Colonic mucosa (tissue), 4 donors: Measurements from ENCODE around the gene GMDS. TPM values are rescaled to one million over a fixed set of nuclear protein-coding genes. Genes with fewer than 3 reads are reported as not detected.

Source experiments
- DNase-seq: peaks from one replicate; pipeline ENCODE4 v3.0.0-alpha.2; 2020
- H3K27ac ChIP-seq: fragments of 200-600 bp; one replicate; pipeline ENCODE4 v1.8.0; 2021
- H3K27me3 ChIP-seq: fragments of 200-600 bp; one replicate; pipeline ENCODE4 v1.8.0; 2021
- H3K36me3 ChIP-seq: fragments of 200-600 bp; one replicate; pipeline ENCODE4 v1.8.0; 2021
- H3K4me1 ChIP-seq: fragments of 200-600 bp; one replicate; pipeline ENCODE4 v1.8.0; 2021; ENCODE audit warnings: mild to moderate bottlenecking
- H3K4me3 ChIP-seq: fragments of 200-600 bp; one replicate; pipeline ENCODE4 v1.8.0; 2021
- H3K9ac ChIP-seq, 2 donors: one replicate each; pipeline ENCODE4 v1.7.0; 2013; ENCODE audit warnings: control low read depth in 2 of 2, low read depth in 2 of 2, low read length in 2 of 2
- H3K9me3 ChIP-seq: fragments of 200-600 bp; one replicate; pipeline ENCODE4 v1.8.0; 2021
- intact Hi-C: fragments of 100-400 bp; cut with DNase I; formaldehyde crosslinking; loops from one replicate; pipeline ENCODE4 v1.14.1; 2022
- total RNA-seq, 2 donors: library from RNA; stranded (reverse); fragmentation: NEBNext Ultra II Directional in 1 of 2; extraction: Animal tissue kit (Norgen Biotek cat#: 25700) in 1 of 2; gene quantifications; one replicate each; pipeline ENCODE4 v1.2.1, GENCODE V29; 2021
- TF ChIP-seq, protein P1 (sequence below): fragments of 200-600 bp; IDR thresholded peaks from one replicate; pipeline ENCODE4 v1.8.0; 2022; ENCODE audit warnings: antibody characterized with exemption, mild to moderate bottlenecking
- donor health status: healthy.
- donor health status: DM: no; HTN: no; CAD: no.
- donor health status: DM: no; HTN: no; CAD: no.

The GMDS gene
- total RNA-seq, 2 donors from 2014 or later: 247 to 272 TPM

- no peaks in the 10 kb centered on the region for H3K36me3 ChIP-seq
- no peaks in the 10 kb centered on the region for H3K4me1 ChIP-seq
- no peak for DNase-seq
- H3K27me3 ChIP-seq: no peaks in the 10 kb centered on the region
- TF ChIP-seq, protein P1, sequence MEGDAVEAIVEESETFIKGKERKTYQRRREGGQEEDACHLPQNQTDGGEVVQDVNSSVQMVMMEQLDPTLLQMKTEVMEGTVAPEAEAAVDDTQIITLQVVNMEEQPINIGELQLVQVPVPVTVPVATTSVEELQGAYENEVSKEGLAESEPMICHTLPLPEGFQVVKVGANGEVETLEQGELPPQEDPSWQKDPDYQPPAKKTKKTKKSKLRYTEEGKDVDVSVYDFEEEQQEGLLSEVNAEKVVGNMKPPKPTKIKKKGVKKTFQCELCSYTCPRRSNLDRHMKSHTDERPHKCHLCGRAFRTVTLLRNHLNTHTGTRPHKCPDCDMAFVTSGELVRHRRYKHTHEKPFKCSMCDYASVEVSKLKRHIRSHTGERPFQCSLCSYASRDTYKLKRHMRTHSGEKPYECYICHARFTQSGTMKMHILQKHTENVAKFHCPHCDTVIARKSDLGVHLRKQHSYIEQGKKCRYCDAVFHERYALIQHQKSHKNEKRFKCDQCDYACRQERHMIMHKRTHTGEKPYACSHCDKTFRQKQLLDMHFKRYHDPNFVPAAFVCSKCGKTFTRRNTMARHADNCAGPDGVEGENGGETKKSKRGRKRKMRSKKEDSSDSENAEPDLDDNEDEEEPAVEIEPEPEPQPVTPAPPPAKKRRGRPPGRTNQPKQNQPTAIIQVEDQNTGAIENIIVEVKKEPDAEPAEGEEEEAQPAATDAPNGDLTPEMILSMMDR: no peak
- intact Hi-C loops: no loop called here
- no peak overlapping the region for H3K9ac ChIP-seq
- H3K4me3 ChIP-seq: no peak overlapping the region
- no peaks in the 10 kb centered on the region for H3K9me3 ChIP-seq
- no peak overlapping the region for H3K27ac ChIP-seq
Observed at GRCh38 chr6:1810880-1811279, 434.5 kb downstream of the GMDS start.

DNA sequence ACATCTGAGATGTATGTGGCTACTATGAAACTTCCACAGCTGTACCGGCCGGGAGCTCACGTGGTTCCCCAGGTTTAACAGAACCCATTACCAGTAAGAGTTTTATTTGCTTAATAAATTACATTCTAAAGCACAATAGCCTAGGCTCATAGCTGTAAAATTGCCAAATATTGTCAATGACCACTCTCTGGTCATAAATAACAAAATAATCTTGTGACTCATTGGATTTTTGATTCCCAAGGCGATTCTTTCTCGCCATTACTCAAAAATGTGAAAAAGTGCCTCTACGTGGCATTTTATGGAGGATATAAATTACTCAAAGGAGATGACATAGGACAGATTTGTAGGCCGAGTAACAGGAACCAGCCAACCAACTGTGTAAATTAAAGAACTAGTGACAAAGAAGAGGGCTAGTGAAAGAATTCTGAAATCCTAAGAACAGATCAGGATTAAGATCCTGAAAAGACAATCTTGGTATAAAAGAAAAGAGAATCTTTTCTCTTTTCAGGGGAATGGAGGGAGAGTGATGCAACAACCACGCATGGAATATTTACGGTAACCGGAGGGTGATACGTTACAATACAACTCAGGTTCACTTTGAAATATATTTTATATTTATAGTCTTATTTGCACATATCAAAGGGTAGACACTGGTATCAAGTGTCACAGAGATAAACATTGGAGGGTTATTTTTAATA, 436.0 kb downstream of the GMDS start:
- TF ChIP-seq, protein P1: no peak
- no peaks in the 10 kb centered on the region for H3K4me1 ChIP-seq
- intact Hi-C loops: no loop called here
- H3K27ac ChIP-seq: no peak overlapping the region
- H3K36me3 ChIP-seq: no peaks in the 10 kb centered on the region
- H3K9ac ChIP-seq: no peak overlapping the region
- no peak overlapping the region for H3K4me3 ChIP-seq
- no peaks in the 10 kb centered on the region for H3K27me3 ChIP-seq
- no peak for DNase-seq
- no peaks in the 10 kb centered on the region for H3K9me3 ChIP-seq

GRCh38 chr6:1806935-1807334, 438.5 kb downstream of the GMDS start:
- intact Hi-C loops: no loop called here
- Histone ChIP-seq H3K4me3 (no peak overlapping the region), H3K27me3 (no peaks in the 10 kb centered on the region), H3K36me3 (no peaks in the 10 kb centered on the region), H3K27ac (no peak overlapping the region), H3K9me3 (no peaks in the 10 kb centered on the region), H3K4me1 (no peaks in the 10 kb centered on the region), H3K9ac (no peak overlapping the region)
- TF ChIP-seq, protein P1: no peak
- DNase-seq: no peak

- no peak overlapping the region for H3K9ac ChIP-seq
- H3K4me3 ChIP-seq: no peak overlapping the region
- H3K4me1 ChIP-seq: no peaks in the 10 kb centered on the region
- H3K9me3 ChIP-seq: no peaks in the 10 kb centered on the region
- TF ChIP-seq, protein P1: no peak
- intact Hi-C loops: no loop called here
- no peak overlapping the region for H3K27ac ChIP-seq
- DNase-seq: no peak
- H3K27me3 ChIP-seq: no peaks in the 10 kb centered on the region
- H3K36me3 ChIP-seq: no peaks in the 10 kb centered on the region
Observed at GRCh38 chr6:1802491-1803395, 442.7 kb downstream of the GMDS start.

DNA sequence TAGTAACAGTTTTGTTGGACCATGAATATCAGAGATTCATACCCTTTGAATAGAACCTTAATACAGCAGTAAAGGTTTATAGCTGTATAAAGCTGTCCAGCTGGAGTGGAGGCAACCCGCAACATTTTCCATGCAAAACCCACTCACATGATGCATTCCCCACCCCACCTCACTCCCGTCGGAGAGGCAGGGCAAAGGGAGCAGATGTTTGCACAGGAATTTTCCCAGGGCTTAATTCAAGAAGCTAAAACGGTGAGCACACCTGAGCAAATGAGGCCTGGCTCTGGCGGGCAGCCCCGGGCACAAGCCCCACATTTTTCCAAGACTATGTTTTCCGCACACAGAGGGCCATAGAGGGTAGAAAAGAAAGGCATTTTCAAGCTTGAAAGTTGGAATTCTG, 444.0 kb downstream of the GMDS start:
- H3K36me3 ChIP-seq: no peaks in the 10 kb centered on the region
- no peak overlapping the region for H3K9ac ChIP-seq
- no peak overlapping the region for H3K4me3 ChIP-seq
- intact Hi-C loops: no loop called here
- H3K27me3 ChIP-seq: no peaks in the 10 kb centered on the region
- TF ChIP-seq, protein P1: no peak
- DNase-seq: no peak
- no peak overlapping the region for H3K27ac ChIP-seq
- H3K9me3 ChIP-seq: no peaks in the 10 kb centered on the region
- no peaks in the 10 kb centered on the region for H3K4me1 ChIP-seq
